Measurements from ENCODE around the gene RUFY3. TPM values are rescaled to one million over a fixed set of nuclear protein-coding genes. Genes with fewer than 3 reads are reported as not detected.
"Not testable (repeated sequence)": the region's sequence is repeated elsewhere in the genome, so short reads cannot be mapped to it uniquely, and the experiment has no call there.

Gene RUFY3
- total and polyA plus RNA-seq, 2 of the 13 experiments (the other 11 are each of a cell fraction or from before 2014, with no cell fraction given): 17.9 to 25.3 TPM

- intact Hi-C loops (cut with micrococcal nuclease; ENCODE audit: unreplicated experiment): loop anchor here (5.0 kb wide), 2 partner anchors 153 to 188 kb away; partner anchors contain the start of gene UTP3
- H2AFZ ChIP-seq (ENCODE audit: low read length); H3K4me2 ChIP-seq (ENCODE audit: low read depth, low read length); H3K9me3 ChIP-seq (ENCODE audit: low read length); H3K36me3 ChIP-seq (replicated peaks in 1 of 2; ENCODE audit: control insufficient read depth in 1 of 2, insufficient read depth in 2 of 2, low read length in 2 of 2); ATAC-seq; H3K4me3 ChIP-seq (replicated peaks in 1 of 3; ENCODE audit: insufficient read depth in 1 of 3, low read depth in 2 of 3, low read length in 3 of 3); H3K27me3 ChIP-seq (ENCODE audit: control insufficient read depth in 1 of 2, insufficient read depth in 2 of 2, low read length in 2 of 2); H3K27ac ChIP-seq (ENCODE audit: extremely low read length, insufficient read depth, low read length); H3K9ac ChIP-seq (ENCODE audit: insufficient read depth, low read depth, low read length); CTCF ChIA-PET (ENCODE audit: low intra/inter-chr PET ratio, low total read pairs); BruUV-seq (replicated peaks); FAIRE-seq; TF ChIP-seq SP1 (IDR thresholded peaks at IDR 0.05): not testable (repeated sequence)
- 0 out of 2 replicates have a peak, but pooled peaks have one; percentile 28 for TF ChIP-seq HOMEZ (CRISPR knock-in tag; IDR thresholded peaks at IDR 0.05; ENCODE audit: low read depth)
- TF ChIP-seq ZNF350 (CRISPR knock-in tag; IDR thresholded peaks at IDR 0.05; ENCODE audit: borderline replicate concordance, low read depth): 0 out of 2 replicates have a peak, but pooled peaks have one; percentile 51
- TF ChIP-seq ZSCAN31 (CRISPR knock-in tag; IDR thresholded peaks at IDR 0.05; ENCODE audit: low read depth): 0 out of 2 replicates have a peak, but pooled peaks have one; percentile 0
- TF ChIP-seq JUND (CRISPR knock-in tag; IDR thresholded peaks at IDR 0.05): 0 out of 2 replicates have a peak, but pooled peaks have one; percentile 22
- peak; percentile 56; the same call in 1 of the 2 replicates for TF ChIP-seq SP5 (CRISPR knock-in tag; IDR thresholded peaks at IDR 0.05; ENCODE audit: borderline replicate concordance, low read depth)
- peak; percentile 93 for TF ChIP-seq SP4 (CRISPR knock-in tag; IDR thresholded peaks at IDR 0.05)
- TF ChIP-seq ADNP (CRISPR knock-in tag; IDR thresholded peaks at IDR 0.05): peak; percentile 90
- TF ChIP-seq ZGPAT (CRISPR knock-in tag; IDR thresholded peaks at IDR 0.05): 0 out of 2 replicates have a peak, but pooled peaks have one; percentile 7
- TF ChIP-seq ZMYM3 (CRISPR knock-in tag; IDR thresholded peaks at IDR 0.05): peak; percentile 79
- peak; percentile 93 for TF ChIP-seq FOSL2 (CRISPR knock-in tag; IDR thresholded peaks at IDR 0.05)
- peak; percentile 45; the same call in 1 of the 2 replicates for TF ChIP-seq KDM1A (CRISPR knock-in tag; IDR thresholded peaks at IDR 0.05)
- TF ChIP-seq POGZ (CRISPR knock-in tag; IDR thresholded peaks at IDR 0.05): 0 out of 2 replicates have a peak, but pooled peaks have one; percentile 39
- TF ChIP-seq HDAC2 (CRISPR knock-in tag; IDR thresholded peaks at IDR 0.05): 0 out of 2 replicates have a peak, but pooled peaks have one; percentile 10
- peak; percentile 77 for TF ChIP-seq SP1 (CRISPR knock-in tag; IDR thresholded peaks at IDR 0.05)
- TF ChIP-seq RCOR2 (CRISPR knock-in tag; IDR thresholded peaks at IDR 0.05): peak; percentile 46; the same call in 1 of the 2 replicates
- TF ChIP-seq ZNF629 (CRISPR knock-in tag; conservative IDR thresholded peaks at IDR 0.05): peak; percentile 80
- peak; percentile 52; the same call in 1 of the 2 replicates for TF ChIP-seq FOSL1 (CRISPR knock-in tag; IDR thresholded peaks at IDR 0.05; ENCODE audit: borderline replicate concordance)
- peak; percentile 21 for TF ChIP-seq RBM39 (IDR thresholded peaks at IDR 0.05; ENCODE audit: low read depth, low read length, poor library complexity, severe bottlenecking)
- TF ChIP-seq ZMYM2 (CRISPR knock-in tag; IDR thresholded peaks at IDR 0.05): peak; percentile 62
- Histone ChIP-seq H3K4me1 (ENCODE audit: insufficient read depth, low read length) (peaks cover 31% of the 10 kb centered on the region), H3K79me2 (ENCODE audit: insufficient read depth, low read length) (peaks cover 35% of the 10 kb centered on the region), H4K20me1 (ENCODE audit: insufficient read depth, low read length) (peaks cover 25% of the 10 kb centered on the region)
- POLR2A ChIA-PET: interaction anchor here (0.6 to 1.6 kb wide), 3 partner anchors 11 to 153 kb away, joined by 3 to 9 read pairs (median 7); partner anchors contain the start of genes DCK and MOB1B
- in situ Hi-C loops (cut with HindIII; ENCODE audit: extremely low pct_ligation_motif_present, low pct_unique_long_range_greater_than_20kb): loop anchor here (10.0 kb wide), 1 partner anchor 155 kb away; the partner anchor contains the start of gene DCK
- 29% methylated on average over 12 of the region's 20 CpGs for WGBS (ENCODE audit: low lambda C conversion rate)
- peak; percentile 40 for DNase-seq (ENCODE audit: low spot score)
These were observed 118.4 kb downstream of the RUFY3 start for GRCh38 chr4:70840137-70840536.
